ENCODE measurements around the gene ADNP. TPM values are rescaled to one million over a fixed set of nuclear protein-coding genes. Genes with fewer than 3 reads are reported as not detected.
"Not testable (repeated sequence)": the region's sequence is repeated elsewhere in the genome, so short reads cannot be mapped to it uniquely, and the experiment has no call there.

ADNP gene
- total RNA-seq, 2 experiments from 2014 or later = 75.1 to 77.6 TPM

- no peaks in the 10 kb centered on the region for H3K27me3 Mint-ChIP-seq
- H3K4me1 Mint-ChIP-seq = peaks cover 3% of the 10 kb centered on the region
- H3K36me3 Mint-ChIP-seq = peaks cover 19% of the 10 kb centered on the region
- DNase-seq = no peak
- no peak for ATAC-seq (ENCODE audit: low read depth)
- H3K27ac Mint-ChIP-seq = no peak overlapping the region
- POLR2A ChIA-PET = interaction anchor here (0.7 kb wide), 1 partner anchor 22 kb away, joined by 5 read pairs; no protein-coding TSS in a partner anchor
- H3K9me3 Mint-ChIP-seq = peaks cover 2% of the 10 kb centered on the region
- H3K4me3 Mint-ChIP-seq = no peak overlapping the region
These were observed 45.0 kb downstream of the ADNP start for GRCh38 chr20:50886184-50886790.

DNA sequence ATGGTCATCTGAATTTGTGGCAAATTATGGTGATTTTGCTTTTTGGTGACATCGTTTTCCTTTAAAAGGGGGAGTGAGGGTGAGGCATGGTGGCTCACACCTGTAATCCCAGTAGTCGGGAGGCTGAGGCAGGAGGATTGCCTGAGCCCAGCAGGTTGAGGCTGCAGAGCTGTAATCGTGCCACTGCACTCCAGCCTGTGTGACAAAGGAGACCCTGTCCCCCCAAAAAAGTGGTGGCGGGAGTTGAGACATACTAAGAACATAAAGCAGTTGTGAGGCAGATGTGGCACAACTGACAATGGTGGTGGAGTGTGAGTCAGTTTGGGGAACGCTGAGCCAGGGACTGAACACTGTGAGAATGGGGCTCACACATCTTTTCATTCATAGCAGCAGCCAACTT, 45.5 kb downstream of the ADNP start:
- peaks cover 2% of the 10 kb centered on the region for H3K4me1 Mint-ChIP-seq
- H3K27me3 Mint-ChIP-seq = no peaks in the 10 kb centered on the region
- DNase-seq (no peak), ATAC-seq (ENCODE audit: low read depth) (peak; percentile 19)
- peaks cover 19% of the 10 kb centered on the region for H3K36me3 Mint-ChIP-seq
- H3K9me3 Mint-ChIP-seq = peaks cover 2% of the 10 kb centered on the region
- no peak overlapping the region for H3K27ac Mint-ChIP-seq
- POLR2A ChIA-PET = interaction anchor here (0.7 kb wide), 1 partner anchor 23 kb away, joined by 5 read pairs; no protein-coding TSS in a partner anchor
- no peak overlapping the region for H3K4me3 Mint-ChIP-seq

DNA sequence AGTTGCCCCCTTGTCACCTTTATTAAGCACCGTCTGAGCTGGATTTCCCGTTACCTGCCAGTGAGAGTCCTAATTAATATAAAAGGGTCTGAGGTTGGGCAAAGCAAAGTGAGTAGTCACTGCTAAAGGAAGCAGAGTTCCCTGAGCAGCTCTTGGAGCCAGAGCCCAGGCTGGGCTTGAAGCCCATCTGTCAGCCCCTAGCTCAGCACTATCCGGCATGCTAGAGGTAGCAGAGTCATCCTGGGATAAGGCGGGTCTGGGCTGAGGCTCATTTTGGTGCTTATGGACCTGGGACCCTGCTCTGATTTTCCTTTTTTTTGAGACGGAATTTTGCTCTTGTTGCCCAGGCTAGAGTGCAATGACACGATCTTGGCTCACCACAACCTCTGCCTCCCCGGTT, 46.2 kb downstream of the ADNP start:
- H3K27ac Mint-ChIP-seq = peak overlapping the region; percentile 28
- H3K4me3 Mint-ChIP-seq = no peak overlapping the region
- H3K27me3 Mint-ChIP-seq = no peaks in the 10 kb centered on the region
- H3K9me3 Mint-ChIP-seq = peaks cover 2% of the 10 kb centered on the region
- DNase-seq = no peak
- ATAC-seq (ENCODE audit: low read depth) = no peak
- H3K4me1 Mint-ChIP-seq = no peaks in the 10 kb centered on the region
- POLR2A ChIA-PET = no interaction called here
- peaks cover 17% of the 10 kb centered on the region for H3K36me3 Mint-ChIP-seq

GRCh38 chr20:50883856-50884255, 47.4 kb downstream of the ADNP start:
- POLR2A ChIA-PET = no interaction called here
- Mint-ChIP-seq H3K27me3 (no peaks in the 10 kb centered on the region), H3K4me3 (no peak overlapping the region), H3K9me3 (peaks cover 2% of the 10 kb centered on the region), H3K36me3 (peaks cover 15% of the 10 kb centered on the region), H3K4me1 (no peaks in the 10 kb centered on the region), H3K27ac (no peak overlapping the region)
- ATAC-seq (ENCODE audit: low read depth) (no peak), DNase-seq (no peak)

GRCh38 chr20:50881759-50882424, 49.3 kb downstream of the ADNP start:
- ATAC-seq (ENCODE audit: low read depth) = not testable (repeated sequence)
- peaks cover 16% of the 10 kb centered on the region for H3K36me3 Mint-ChIP-seq

GRCh38 chr20:50879649-50880550, 51.3 kb downstream of the ADNP start:
- no peaks in the 10 kb centered on the region for H3K27me3 Mint-ChIP-seq
- ATAC-seq (ENCODE audit: low read depth) = no peak
- H3K9me3 Mint-ChIP-seq = peaks cover 2% of the 10 kb centered on the region
- POLR2A ChIA-PET = no interaction called here
- no peak for DNase-seq
- H3K27ac Mint-ChIP-seq = peak overlapping the region; percentile 4
- peaks cover 16% of the 10 kb centered on the region for H3K36me3 Mint-ChIP-seq
- no peaks in the 10 kb centered on the region for H3K4me1 Mint-ChIP-seq
- H3K4me3 Mint-ChIP-seq = no peak overlapping the region

More at GRCh38 chr20:50881759-50882424, 49.3 kb downstream of the ADNP start:
- H3K4me1 Mint-ChIP-seq, H3K27me3 Mint-ChIP-seq, H3K27ac Mint-ChIP-seq, POLR2A ChIA-PET, H3K9me3 Mint-ChIP-seq, H3K4me3 Mint-ChIP-seq, DNase-seq: not testable (repeated sequence)

- Mint-ChIP-seq H3K27me3 (no peaks in the 10 kb centered on the region), H3K4me1 (no peaks in the 10 kb centered on the region), H3K27ac (no peak overlapping the region), H3K36me3 (peaks cover 5% of the 10 kb centered on the region), H3K4me3 (no peak overlapping the region), H3K9me3 (no peaks in the 10 kb centered on the region)
- DNase-seq = no peak
- POLR2A ChIA-PET = no interaction called here
- ATAC-seq (ENCODE audit: low read depth) = no peak
These were observed 53.9 kb downstream of the ADNP start for GRCh38 chr20:50877232-50877743.

DNA sequence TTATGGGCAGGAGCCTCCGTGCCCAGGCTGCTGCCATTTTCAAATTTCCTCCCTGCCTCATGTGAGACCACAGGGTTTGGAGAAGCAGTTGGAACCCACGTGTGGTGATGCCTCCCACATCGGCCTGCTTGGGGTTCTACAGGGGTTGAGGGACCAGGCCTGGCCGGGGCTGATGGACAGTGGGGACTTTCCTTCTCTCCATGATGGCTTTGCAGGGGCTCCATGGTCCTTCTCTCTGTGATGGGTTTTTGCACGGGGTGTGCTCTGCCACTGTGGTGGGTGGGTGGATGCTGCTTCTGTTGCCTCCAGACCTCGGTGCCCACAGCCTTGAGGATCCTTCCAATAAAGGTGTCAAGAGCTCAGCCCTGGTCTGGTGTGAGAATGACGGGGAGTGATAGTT, 54.4 kb downstream of the ADNP start:
- no peak overlapping the region for H3K4me3 Mint-ChIP-seq
- no peak overlapping the region for H3K27ac Mint-ChIP-seq
- H3K9me3 Mint-ChIP-seq = no peaks in the 10 kb centered on the region
- H3K36me3 Mint-ChIP-seq = peaks cover 4% of the 10 kb centered on the region
- H3K27me3 Mint-ChIP-seq = no peaks in the 10 kb centered on the region
- DNase-seq (no peak), ATAC-seq (ENCODE audit: low read depth) (no peak)
- no peaks in the 10 kb centered on the region for H3K4me1 Mint-ChIP-seq
- POLR2A ChIA-PET = no interaction called here

DNA sequence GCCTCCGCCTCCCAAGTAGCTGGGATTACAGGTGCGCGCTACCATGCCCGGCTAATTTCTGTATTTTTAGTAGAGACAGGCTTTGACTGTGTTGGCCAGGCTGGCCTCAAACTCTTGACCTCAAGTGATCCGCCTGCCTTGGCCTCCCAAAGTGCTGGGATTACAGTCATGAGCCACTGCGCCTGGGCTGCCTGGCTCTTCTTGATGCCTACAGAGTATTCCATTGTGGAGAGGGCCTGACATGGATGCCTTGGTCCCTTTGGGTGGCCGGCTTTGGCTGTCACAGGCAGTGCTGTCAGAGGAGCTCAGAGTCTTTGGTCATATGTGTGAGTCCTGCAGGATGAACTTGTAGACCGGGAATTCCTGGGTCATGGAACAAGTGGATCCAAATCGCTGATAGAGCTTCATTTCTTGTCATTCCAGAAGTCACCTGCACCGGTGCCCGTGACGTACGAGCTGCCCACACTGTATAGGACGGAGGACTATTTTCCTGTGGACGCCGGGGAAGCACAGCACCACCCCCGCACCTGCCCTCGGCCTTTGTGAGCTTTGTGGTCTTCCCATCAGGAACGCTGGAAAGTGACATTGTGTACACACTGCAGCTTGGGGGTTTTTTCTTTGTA, 55.1 kb downstream of the ADNP start:
- Mint-ChIP-seq H3K36me3 (peaks cover 4% of the 10 kb centered on the region), H3K9me3 (no peaks in the 10 kb centered on the region), H3K27me3 (no peaks in the 10 kb centered on the region), H3K27ac (no peak overlapping the region), H3K4me1 (no peaks in the 10 kb centered on the region), H3K4me3 (no peak overlapping the region)
- no peak for ATAC-seq (ENCODE audit: low read depth)
- no peak for DNase-seq
- POLR2A ChIA-PET = interaction anchor here (0.6 kb wide), 1 partner anchor 119 kb away, joined by 3 read pairs; no protein-coding TSS in a partner anchor

DNA sequence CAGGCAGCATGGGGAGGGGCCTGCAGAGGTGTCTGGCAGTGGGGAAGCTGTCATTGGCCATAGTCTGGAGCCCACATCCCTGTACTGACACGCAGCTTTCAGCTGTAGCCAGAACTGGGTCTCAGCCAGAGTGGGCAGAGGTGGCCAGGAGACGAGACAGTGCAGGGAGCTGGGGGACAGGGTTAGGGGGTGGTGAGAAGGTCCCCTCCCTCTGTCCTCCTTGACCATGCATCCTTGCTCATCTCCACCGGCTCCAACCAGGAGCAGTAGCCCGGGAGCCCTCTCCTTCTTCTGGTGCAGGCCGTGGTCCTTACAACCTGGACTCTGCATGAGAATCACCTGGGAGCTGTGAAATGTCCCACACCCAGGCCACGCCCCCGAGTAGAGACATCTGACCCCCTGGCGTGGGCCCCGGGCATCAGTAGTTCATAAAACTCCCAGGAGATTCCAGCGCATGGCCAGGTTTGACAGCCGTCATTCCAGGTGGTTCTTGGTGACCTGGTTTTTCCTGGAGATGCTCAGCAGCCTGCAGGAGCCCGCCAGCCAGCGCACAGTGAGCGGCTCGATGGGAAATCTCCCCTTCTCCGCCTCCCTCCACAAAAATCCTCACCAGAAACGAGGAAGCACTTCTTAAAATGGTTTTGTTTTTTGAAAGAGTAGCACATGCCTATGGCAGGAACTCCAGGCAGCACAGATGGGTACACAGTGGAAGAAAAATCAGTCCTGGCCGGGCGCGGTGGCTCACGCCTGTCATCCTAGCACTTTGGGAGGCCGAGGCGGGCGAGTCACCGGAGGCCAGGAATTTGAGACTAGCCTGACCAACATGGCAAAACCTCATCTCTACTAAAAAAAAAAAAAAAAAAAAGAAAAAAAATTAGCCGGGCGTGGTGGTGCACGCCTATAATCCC, 56.2 kb downstream of the ADNP start:
- H3K9me3 Mint-ChIP-seq = no peaks in the 10 kb centered on the region
- no peaks in the 10 kb centered on the region for H3K4me1 Mint-ChIP-seq
- H3K4me3 Mint-ChIP-seq = no peak overlapping the region
- H3K36me3 Mint-ChIP-seq = peaks cover 4% of the 10 kb centered on the region
- H3K27ac Mint-ChIP-seq = no peak overlapping the region
- ATAC-seq (ENCODE audit: low read depth) (no peak), DNase-seq (no peak)
- POLR2A ChIA-PET = no interaction called here
- H3K27me3 Mint-ChIP-seq = no peaks in the 10 kb centered on the region

GRCh38 chr20:50874111-50874757, 57.0 kb downstream of the ADNP start:
- Mint-ChIP-seq H3K4me1 (no peaks in the 10 kb centered on the region), H3K36me3 (peaks cover 5% of the 10 kb centered on the region), H3K4me3 (no peak overlapping the region), H3K27me3 (no peaks in the 10 kb centered on the region), H3K27ac (no peak overlapping the region), H3K9me3 (no peaks in the 10 kb centered on the region)
- no peak for ATAC-seq (ENCODE audit: low read depth)
- POLR2A ChIA-PET = no interaction called here
- no peak for DNase-seq

GRCh38 chr20:50873585-50873984, 57.7 kb downstream of the ADNP start:
- no peak overlapping the region for H3K27ac Mint-ChIP-seq
- DNase-seq = no peak
- no peak overlapping the region for H3K4me3 Mint-ChIP-seq
- no peak for ATAC-seq (ENCODE audit: low read depth)
- no peaks in the 10 kb centered on the region for H3K4me1 Mint-ChIP-seq
- H3K27me3 Mint-ChIP-seq = no peaks in the 10 kb centered on the region
- H3K36me3 Mint-ChIP-seq = peaks cover 5% of the 10 kb centered on the region
- no peaks in the 10 kb centered on the region for H3K9me3 Mint-ChIP-seq
- POLR2A ChIA-PET = no interaction called here

Measured in activated naive CD8-positive, alpha-beta T cell treated with anti-CD3 and anti-CD28 coated beads, Interleukin-2, amount 10 ng/mL, durations not matched to agents 7 days and 5 days (primary cell).